GM19035 (cell line): ENCODE results near the gene LRRC8E.

Experiments used
- ATAC-seq: cut with Tn5 transposase; IDR thresholded peaks from one replicate; pipeline ENCODE4 v1.9.1; 2021; ENCODE audit not compliant: unreplicated experiment

Gene LRRC8E

DNA sequence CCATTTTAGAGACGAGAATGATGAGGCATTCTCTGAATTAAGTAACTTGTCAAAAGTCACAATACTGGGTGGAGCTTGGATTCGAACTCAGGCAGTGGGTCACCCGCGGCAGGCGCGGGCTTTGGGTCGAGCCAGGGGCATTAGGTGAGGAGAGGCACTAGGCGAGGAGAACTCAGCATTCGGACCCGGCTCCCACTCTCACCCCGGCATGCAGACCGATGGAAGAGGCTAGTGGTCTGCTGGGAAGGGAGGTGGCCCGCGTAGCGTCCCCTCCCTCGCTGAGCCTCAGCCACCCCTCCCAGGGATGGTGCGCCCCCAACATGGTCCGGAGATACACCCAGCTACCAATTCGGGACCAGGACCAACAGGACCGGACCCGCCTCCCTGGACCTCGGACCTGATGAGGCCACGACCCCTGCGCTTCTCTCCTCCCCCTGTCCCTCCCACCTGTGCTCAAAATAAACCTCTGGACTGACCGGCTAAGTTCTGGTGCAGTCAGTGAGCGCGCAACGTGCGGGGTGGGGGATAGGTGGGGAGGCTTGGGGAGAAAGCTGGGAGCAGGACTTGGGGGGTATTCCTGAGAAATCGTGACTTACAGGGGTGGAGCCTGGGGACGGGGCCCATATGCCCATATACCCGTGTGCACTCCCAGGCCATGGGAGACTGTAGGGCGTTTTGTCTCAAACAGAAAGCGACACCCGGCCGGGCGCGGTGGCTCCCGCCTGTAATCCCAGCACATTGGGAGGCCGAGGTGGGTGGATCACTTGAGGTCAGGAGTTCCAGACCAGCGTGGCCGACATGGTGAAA is 30.5 kb downstream of the LRRC8E start:
- ATAC-seq = no peak

- peak; percentile 63 for ATAC-seq
Measured at GRCh38 chr19:7919610-7920518, 31.6 kb downstream of the LRRC8E start, which contains the start of gene SNAPC2. SNAPC2 (plus strand) TSS chr19:7920338; CDS start chr19:7920367, 29 bp downstream.

GRCh38 chr19:7920519-7921301 is 32.4 kb downstream of the LRRC8E start:
- peak; percentile 40 for ATAC-seq

DNA sequence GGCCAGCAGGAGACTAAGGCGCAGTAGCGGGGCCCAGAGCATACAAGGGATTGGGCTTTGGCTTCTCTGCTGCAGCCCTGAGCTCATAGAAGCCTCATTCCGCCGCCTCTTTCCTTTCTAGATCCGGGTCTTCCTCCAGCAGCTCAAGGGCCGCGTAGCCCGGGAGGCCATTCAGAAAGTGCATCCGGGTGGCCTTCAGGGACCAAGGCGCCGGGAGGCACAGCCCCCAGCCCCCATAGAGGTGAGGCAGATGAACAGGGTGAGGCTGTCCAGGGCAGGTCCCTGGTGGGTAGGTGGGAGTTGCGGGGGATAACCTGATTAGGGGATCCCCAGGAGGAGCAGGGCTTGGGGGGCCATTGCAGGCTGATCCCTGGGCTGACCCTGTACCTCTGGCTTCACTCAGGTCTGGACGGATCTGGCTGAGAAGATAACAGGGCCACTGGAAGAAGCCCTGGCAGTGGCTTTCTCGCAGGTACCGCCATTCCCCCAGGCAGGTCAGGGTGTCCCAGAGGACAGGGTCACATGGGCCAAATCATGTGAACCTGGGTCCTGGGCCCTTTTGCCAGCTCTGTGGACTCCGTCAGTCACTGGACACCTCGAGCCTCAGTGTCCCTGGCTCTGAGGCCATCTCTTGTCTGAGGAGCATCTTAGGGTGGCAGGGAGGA is 33.1 kb downstream of the LRRC8E start:
- ATAC-seq = no peak

DNA sequence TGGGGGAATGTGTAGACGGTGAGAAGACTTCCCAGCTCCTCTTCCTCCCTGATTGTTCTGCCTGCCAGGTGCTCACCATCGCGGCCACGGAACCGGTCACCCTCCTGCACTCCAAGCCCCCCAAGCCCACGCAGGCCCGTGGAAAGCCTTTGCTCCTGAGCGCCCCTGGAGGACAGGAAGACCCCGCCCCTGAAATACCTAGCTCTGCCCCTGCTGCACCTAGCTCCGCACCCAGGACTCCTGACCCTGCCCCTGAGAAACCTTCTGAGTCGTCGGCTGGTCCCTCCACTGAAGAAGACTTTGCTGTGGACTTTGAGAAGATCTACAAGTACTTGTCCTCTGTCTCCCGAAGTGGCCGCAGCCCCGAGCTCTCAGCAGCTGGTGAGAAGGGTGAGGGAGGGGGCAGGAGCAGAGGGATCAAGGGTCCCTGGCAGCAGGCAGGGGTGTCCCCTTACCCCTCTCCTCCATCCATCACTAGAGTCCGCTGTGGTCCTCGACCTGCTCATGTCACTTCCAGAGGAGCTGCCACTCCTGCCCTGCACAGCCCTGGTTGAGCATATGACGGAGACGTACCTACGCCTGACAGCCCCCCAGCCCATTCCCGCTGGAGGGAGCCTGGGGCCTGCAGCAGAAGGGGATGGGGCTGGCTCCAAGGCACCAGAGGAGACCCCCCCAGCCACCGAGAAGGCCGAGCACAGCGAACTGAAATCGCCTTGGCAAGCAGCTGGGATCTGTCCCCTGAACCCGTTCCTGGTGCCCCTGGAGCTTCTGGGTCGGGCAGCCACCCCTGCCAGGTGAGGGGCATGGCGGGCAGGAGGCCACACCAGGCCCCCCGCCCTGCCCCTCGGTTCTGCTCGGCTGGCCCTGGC is 33.9 kb downstream of the LRRC8E start:
- no peak for ATAC-seq

DNA sequence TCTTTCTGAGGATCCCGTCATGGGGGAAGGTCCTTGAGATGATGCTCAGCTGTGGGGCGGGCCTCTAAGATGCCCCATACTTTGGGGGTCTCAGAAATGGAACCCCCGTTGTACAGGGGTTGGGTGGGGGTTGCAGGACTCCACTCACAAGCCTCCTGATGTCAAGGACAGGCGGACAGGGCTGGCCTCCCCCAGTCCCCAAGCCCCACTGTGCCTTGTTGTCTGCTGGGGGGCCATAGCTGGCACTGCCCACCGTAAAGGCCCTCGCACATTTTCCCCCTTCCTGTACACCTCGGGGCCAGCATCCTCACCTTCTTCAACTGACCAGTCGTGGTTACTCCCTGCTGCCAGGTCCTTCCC is 34.5 kb downstream of the LRRC8E start:
- no peak for ATAC-seq

DNA sequence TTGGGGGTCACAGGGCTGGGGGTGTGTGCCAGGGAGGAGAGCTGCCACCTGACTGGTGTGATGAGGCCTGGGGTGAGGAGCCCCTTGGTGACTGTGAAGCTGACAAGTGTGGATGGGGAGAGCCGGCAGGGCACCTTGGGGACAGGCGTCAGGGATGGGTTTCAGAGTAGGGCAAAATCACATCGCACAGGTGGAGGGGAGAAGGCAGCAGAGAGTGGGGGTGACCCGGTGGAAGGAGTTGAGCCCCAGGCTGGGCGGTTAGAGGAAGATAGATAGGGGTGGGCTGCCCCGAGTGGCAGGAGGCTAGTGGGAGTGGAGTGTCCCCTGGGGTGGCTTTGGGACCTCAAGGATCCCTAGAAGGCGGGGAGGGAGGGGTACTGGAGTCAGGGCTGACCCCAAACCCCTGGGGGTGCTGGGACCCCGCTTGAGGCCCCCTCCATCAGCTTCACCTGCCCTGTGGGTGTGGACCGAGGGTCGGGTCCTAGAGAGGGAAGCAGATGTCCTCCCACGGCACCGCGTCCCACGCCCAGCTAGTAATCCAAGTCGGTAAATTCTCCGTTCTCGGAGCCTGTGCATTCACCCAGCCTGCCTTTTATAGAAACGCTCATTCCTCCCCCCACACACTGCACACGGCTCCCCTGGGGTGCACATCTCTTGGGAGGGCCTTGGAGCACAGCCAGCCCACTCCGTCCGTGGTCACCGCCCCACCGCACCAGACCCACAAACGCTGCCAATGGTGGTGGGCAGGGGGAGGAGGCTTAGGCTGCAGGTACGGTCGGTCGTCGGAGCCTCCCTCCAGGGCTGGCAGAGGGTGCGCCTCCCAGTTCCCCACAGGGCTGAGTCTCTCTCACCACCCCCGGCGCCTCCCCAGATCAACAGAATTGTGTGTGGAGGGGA is 35.2 kb downstream of the LRRC8E start:
- no peak for ATAC-seq

DNA sequence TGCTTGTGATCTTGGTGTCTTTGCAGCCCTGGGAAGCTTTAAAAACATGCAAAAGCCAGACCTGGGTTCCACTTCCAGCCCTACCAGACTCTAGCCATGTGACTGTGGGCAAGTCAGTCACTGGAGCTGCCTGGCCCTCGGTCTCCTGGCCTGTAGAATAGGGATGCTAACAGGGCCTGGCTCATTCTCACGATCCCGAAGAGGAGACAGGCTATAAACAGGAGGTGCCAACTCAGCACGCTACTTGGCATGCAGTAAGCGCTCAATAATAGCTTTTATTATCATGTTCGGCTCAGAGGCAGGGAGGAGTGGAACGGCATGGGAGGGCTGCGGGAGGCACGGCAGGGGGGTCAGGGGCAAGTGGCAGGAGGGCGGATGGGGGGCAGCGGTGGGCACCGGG is 35.9 kb downstream of the LRRC8E start:
- ATAC-seq = no peak

- no peak for ATAC-seq
Measured at GRCh38 chr19:7924651-7925170, 36.4 kb downstream of the LRRC8E start.

DNA sequence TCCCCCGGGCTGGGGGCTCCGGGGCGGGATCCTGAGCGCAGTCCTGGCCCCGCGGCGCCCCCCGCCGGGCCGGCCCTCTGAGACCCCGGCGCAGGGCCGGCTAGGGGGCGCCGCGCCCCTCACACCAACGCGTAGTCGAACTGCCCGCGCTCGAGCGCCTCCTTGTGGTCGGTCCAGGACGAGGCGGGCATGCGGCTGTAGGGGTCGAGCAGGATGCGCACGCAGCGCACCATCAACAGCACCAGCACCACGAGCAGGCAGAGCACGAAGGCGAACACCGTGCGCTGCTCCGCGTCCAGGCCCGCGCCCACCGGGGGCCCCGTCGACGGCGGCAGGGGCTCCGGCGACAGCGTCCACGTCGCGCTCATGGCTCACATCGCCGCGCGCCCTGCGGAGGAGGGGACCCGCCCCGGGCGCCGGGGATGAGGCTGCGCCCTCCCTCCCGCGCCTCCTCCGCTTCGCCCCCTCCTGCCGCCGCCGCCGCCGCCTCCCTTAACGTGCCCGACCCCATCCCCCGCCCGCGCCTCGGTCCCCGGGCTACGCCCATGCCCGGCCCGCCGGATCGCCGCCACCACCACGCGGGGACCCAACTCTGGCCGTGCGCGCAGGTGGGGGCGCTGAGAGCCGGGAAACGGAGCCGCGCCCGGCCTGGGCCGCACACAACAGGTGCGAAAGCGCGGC is 37.0 kb downstream of the LRRC8E start:
- no peak for ATAC-seq

GRCh38 chr19:7926021-7926726 is 37.9 kb downstream of the LRRC8E start, which contains the start of gene CTXN1:
CTXN1 (minus strand) TSS chr19:7926135; CDS start chr19:7925538, 597 bp downstream.
- ATAC-seq = no peak

DNA sequence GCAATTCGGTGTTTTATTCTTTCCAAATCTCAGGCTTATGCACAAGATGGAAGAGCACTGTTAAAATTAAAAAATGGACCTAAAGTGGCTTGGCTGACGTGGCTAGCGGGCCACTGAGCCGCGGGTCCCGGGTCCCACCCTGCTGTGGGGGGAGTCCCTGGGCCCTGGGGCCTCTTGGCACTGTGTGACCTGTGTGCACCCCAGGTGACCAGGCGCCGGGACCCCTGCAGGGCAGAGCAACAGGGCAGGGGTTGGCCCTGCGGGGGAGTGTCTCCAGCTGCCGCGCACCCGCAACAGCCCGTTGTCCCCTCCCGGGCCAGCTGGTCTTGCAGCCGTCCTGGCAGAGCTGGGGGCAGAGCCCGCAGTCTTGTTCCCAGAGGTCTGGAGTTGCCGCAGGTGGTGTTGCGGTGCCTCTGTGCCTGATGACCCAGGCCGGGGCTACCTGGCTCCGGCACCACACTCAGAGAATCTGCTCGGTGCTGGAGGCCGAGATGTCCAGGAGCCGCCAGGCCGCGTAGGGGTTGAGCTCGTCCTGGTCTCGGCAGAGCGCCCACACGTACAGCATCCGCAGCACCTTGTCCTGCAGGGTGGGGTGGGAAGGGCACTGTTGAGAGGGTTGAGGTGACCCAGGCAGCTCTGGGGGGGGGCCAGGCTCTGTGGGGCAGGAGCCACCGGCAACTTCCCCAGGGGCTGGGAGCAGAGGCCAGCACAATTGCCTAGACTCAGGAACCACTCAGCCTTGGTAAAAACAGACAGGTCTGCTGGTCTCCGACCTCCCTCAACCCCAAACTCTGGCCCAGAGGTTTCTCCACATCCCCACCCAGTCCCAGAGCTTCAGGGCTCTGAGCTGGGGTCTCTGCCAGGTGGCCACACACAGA is 38.7 kb downstream of the LRRC8E start:
- no peak for ATAC-seq

GRCh38 chr19:7927605-7928333 is 39.5 kb downstream of the LRRC8E start:
- no peak for ATAC-seq

GRCh38 chr19:7928334-7928706 is 40.0 kb downstream of the LRRC8E start:
- no peak for ATAC-seq
